GM10266 (cell line): ENCODE results near the gene PKHD1.

Source experiments
- DNase-seq: peaks from one replicate; pipeline ENCODE4 v3.0.0; 2012; ENCODE audit errors: extremely low spot score
- TF ChIP-seq, protein P1 (sequence below): IDR thresholded peaks from 2 replicates; pipeline ENCODE4 v1.5.1; 2012; ENCODE audit warnings: mild to moderate bottlenecking, low read depth; ENCODE audit not compliant: control insufficient read depth, insufficient read depth; ENCODE audit errors: missing control alignments

The PKHD1 gene

DNA sequence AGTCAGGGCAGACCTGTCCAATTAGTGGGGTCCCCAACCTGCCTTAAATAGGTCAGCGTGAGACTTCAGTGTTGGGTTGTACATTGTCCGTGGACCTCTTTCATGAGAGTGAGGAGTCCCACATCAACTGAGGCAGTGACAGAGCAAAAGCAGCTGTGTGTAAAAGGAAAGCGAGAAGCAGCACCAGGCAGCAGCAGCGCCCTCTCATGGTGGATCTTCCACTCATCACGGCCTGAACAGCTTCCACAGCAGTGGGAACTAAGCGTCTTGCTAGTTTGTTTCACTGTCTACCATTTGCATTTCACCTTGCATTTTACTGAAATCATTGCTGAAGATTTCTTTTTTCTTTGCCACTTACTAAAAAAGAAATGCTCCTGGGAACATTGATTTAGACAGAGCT, 333.8 kb downstream of the PKHD1 start:
- DNase-seq: peak; percentile 3
- TF ChIP-seq, protein P1, sequence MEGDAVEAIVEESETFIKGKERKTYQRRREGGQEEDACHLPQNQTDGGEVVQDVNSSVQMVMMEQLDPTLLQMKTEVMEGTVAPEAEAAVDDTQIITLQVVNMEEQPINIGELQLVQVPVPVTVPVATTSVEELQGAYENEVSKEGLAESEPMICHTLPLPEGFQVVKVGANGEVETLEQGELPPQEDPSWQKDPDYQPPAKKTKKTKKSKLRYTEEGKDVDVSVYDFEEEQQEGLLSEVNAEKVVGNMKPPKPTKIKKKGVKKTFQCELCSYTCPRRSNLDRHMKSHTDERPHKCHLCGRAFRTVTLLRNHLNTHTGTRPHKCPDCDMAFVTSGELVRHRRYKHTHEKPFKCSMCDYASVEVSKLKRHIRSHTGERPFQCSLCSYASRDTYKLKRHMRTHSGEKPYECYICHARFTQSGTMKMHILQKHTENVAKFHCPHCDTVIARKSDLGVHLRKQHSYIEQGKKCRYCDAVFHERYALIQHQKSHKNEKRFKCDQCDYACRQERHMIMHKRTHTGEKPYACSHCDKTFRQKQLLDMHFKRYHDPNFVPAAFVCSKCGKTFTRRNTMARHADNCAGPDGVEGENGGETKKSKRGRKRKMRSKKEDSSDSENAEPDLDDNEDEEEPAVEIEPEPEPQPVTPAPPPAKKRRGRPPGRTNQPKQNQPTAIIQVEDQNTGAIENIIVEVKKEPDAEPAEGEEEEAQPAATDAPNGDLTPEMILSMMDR: peak; percentile 62

DNA sequence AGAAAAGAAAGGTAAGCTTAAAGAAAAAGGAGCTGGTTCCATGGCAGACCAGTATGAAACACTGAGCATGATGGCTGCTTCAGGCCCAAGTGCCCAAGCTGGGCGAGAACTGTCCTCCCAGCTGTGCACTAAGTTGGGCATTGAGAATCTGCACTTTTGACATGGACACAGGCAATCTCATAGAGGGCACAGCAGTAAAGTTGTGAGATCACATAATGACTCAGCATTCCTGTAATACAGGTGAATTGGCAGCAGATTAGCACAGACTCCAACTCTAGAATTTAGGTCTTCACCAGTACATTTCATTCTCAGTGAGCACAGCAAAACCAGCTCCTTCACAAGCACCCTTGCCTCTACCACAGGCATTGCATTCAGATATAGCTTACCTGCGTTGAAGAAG, 343.4 kb downstream of the PKHD1 start:
- TF ChIP-seq, protein P1: no peak

DNA sequence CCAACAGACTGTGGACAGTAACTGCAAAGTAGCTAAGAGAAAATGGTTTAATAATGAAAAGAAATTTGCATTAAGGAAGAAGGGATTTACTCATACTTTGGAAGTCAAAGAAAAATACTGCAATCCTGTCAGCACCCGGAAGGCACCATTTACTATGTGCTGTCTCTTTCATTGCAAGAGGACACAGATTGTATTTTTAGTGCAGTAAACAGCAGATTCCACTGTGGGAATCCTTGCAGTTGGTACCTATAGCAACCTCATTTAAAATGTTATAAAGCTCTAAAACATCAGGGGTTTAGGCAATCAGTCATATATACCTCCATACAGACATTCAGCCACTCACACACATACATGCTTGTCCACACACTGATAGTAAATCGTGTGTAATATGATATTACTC, 346.8 kb downstream of the PKHD1 start:
- TF ChIP-seq, protein P1: no peak
- no peak for DNase-seq

More for the DNA sequence above, 343.4 kb downstream of the PKHD1 start:
- DNase-seq: no peak

DNA sequence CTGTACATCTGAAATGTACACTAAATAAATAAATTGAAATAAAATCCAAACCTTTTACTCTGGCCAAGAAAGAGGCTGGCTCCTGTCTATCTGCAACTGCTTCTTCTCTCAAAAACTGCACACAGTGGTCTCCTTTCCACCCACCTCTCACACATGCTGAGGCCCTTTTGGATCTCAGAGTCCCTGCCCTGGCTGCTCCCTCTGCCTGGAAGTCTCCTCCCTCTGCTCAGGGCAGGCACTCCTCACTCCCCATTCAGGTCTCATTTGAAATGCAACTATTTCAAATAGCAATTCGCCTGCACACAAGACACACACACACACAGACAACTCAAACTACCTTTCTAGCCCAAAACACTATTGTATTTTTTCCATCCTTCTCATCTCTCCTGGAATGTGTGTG, 348.8 kb downstream of the PKHD1 start:
- no peak for DNase-seq
- TF ChIP-seq, protein P1: no peak

DNA sequence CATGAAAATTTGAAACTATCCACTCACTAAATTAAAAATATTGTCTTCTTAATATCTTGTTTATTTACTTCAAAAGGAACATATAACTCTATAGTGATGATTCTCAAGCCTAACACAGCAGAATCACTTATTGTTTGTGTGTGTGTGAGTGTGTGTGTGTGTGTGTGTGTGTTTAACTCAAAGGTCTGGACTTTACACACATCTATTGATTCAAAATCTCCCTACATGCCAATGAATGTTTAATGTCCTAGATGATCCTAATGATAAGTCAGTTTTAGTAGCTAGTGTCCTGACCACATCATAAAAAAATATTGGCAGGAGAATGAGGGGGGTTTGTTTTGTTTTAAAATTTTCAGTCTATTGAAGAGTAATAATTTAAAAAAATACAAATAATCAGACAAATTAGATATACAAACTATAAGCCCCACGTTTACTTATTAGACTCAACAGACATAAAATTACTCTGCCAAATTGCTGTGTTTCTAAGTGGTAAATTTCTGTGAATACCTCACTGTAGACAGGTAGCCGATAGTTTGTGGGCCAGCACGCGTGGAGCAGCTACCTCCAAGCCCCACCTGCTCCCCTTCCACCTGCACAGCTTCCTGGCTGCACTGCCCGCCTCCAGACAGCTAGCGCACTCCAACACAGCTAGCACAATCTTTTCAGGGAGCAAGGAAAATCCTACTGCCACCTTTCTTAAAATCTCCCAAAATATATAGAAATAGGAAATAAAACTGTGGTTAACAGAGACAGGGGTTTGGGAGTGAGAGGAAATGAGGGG, 349.6 kb downstream of the PKHD1 start:
- TF ChIP-seq, protein P1: no peak
- no peak for DNase-seq

DNA sequence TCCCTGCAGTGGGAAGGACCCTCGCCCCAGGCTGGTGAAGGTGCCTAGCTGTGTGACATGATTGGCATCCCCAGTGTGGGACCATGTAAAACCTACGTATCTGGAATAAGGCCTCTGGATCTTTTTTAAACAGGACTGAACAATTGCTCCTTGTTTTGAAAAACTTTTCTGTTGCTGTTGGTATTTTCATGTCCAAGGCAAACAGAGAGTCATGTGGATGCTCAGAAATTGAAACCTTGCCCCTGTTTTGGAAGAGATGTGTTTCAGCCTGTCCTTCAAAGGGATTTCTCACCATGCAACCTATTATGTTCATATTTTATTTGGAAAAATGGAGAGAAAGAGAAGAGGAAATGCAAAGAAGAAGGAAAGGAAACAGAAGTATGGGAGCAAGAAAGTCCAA, 362.3 kb downstream of the PKHD1 start:
- DNase-seq: no peak
- TF ChIP-seq, protein P1: no peak

DNA sequence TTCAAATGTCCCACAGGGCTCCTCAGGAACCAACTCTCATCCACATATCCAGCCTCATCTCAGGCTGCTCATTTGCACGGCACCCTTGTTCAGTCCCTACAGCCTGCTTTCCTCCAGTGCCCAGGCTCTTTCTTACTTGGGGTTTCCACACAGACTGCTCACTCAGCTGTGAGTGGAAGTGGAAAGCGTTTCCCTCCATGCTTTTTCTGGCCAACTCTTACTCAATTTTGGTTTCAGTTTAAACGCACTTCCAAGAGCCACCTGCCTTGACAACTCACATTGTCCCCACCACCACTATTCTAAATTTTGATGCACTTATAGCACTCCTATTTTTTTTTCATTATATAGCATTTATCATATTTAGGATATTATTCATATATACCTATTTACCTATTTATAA, 367.1 kb downstream of the PKHD1 start:
- TF ChIP-seq, protein P1: no peak
- no peak for DNase-seq
